ENCODE measurements around the gene XPR1. TPM values are rescaled to one million over a fixed set of nuclear protein-coding genes. Genes with fewer than 3 reads are reported as not detected.

Gene XPR1
- total RNA-seq, 1 experiment from 2014 or later: 19.9 TPM

- ChIA-PET POLR2A (no interaction called here), CTCF (interaction anchor here (1.0 kb wide), 1 partner anchor 239 kb away, joined by 3 read pairs; no protein-coding TSS in a partner anchor), RAD21 (ENCODE audit: low non-redundant PET in 1 of 2, low total read pairs in 2 of 2, uncharacterized antibody in 2 of 2, unreplicated experiment in 2 of 2) (no interaction called here)
- intact Hi-C loops (cut with micrococcal nuclease): no loop called here
- H3K4me1 ChIP-seq (ENCODE audit: control insufficient read depth in 1 of 2, insufficient read depth in 2 of 2, low read length in 2 of 2): no peaks in the 10 kb centered on the region
- no peak overlapping the region for H3K27ac ChIP-seq (ENCODE audit: low read depth, low read length)
- TF ChIP-seq SRF (IDR thresholded peaks at IDR 0.05; ENCODE audit: low read depth) (no peak), REST (IDR thresholded peaks at IDR 0.05; ENCODE audit: low read depth) (no peak), EZH2 (IDR thresholded peaks at IDR 0.05) (no peak), SIN3A (IDR thresholded peaks at IDR 0.05; ENCODE audit: low read depth) (no peak), CEBPB (IDR thresholded peaks at IDR 0.05; ENCODE audit: low read depth) (no peak), RAD21 (IDR thresholded peaks at IDR 0.05; ENCODE audit: low read depth) (peak; percentile 31; the same call in 1 of the 2 replicates), JUND (IDR thresholded peaks at IDR 0.05) (no peak), MAX (IDR thresholded peaks at IDR 0.05) (no peak), TCF7L2 (IDR thresholded peaks at IDR 0.05; ENCODE audit: borderline replicate concordance, extremely low read depth, insufficient read depth, insufficient read length) (no peak), CBX3 (IDR thresholded peaks at IDR 0.05; ENCODE audit: low read depth) (no peak), ATF3 (IDR thresholded peaks at IDR 0.05) (no peak), POLR2AphosphoS5 (IDR thresholded peaks at IDR 0.05; ENCODE audit: low read depth, low read length) (no peak), CTCF (IDR thresholded peaks at IDR 0.05 in 2 of 3, conservative IDR thresholded peaks at IDR 0.05 in 1 of 3; ENCODE audit: borderline replicate concordance in 1 of 3, insufficient read depth in 1 of 3, low read depth in 2 of 3, low read length in 2 of 3) (peak; percentile 19 to 35 (median 31); a peak in 4 of 6 replicates), ZNF274 (IDR thresholded peaks at IDR 0.05; ENCODE audit: low read depth, low read length) (no peak), ZFX (IDR thresholded peaks at IDR 0.05) (no peak), SP1 (IDR thresholded peaks at IDR 0.05; ENCODE audit: low read depth) (no peak)
- no peaks in the 10 kb centered on the region for H3K27me3 ChIP-seq (ENCODE audit: insufficient read depth, low read length)
- H3K4me2 ChIP-seq (ENCODE audit: low read length): no peak overlapping the region
- H3K9me2 ChIP-seq (ENCODE audit: insufficient read depth): no peaks in the 10 kb centered on the region
- ATAC-seq (peak; percentile 66), DNase-seq (ENCODE audit: low read depth, low spot score) (no peak)
- H2AFZ ChIP-seq (ENCODE audit: low read depth, low read length, poor library complexity, severe bottlenecking): no peak overlapping the region
- H3K4me3 ChIP-seq (replicated peaks in 1 of 2; ENCODE audit: low read depth in 1 of 2, low read length in 2 of 2): no peak overlapping the region
- no peaks in the 10 kb centered on the region for H3K36me3 ChIP-seq (ENCODE audit: control insufficient read depth in 1 of 2, insufficient read depth in 2 of 2, low read length in 2 of 2)
- H3K9me3 ChIP-seq (ENCODE audit: control insufficient read depth in 1 of 2, insufficient read depth in 1 of 2, low read depth in 1 of 2, low read length in 2 of 2): no peaks in the 10 kb centered on the region
- no peak overlapping the region for H3K9ac ChIP-seq (ENCODE audit: low read length)
- H3K79me2 ChIP-seq (ENCODE audit: insufficient read depth, low read length): no peaks in the 10 kb centered on the region
- H4K20me1 ChIP-seq (ENCODE audit: insufficient read depth): no peaks in the 10 kb centered on the region
- no TSS peak for BruUV-seq (replicated peaks)
Observed at GRCh38 chr1:180623579-180624347, 8.1 kb upstream of the XPR1 start.

All from HCT116 (cell line).